A549 (cell line): ENCODE data around the gene VBP1.

Experiments
- CTCF ChIP-seq: fragments of >200 bp; sonication (Bioruptor Twin); formaldehyde crosslinking; IDR thresholded peaks from 3 replicates; pipeline ENCODE4 v1.5.1; 2016
- RFX5 ChIP-seq: fragments of 450-650 bp; IDR thresholded peaks from 2 replicates; pipeline ENCODE4 v1.7.1; 2014; ENCODE audit warnings: antibody characterized with exemption, mild to moderate bottlenecking, moderate library complexity
- TP53 ChIP-seq: fragments of 250-450 bp; sonication (Bioruptor Pico); IDR thresholded peaks from 2 replicates; pipeline ENCODE4 v1.5.0; 2021; ENCODE audit warnings: mild to moderate bottlenecking, moderate library complexity

DNA sequence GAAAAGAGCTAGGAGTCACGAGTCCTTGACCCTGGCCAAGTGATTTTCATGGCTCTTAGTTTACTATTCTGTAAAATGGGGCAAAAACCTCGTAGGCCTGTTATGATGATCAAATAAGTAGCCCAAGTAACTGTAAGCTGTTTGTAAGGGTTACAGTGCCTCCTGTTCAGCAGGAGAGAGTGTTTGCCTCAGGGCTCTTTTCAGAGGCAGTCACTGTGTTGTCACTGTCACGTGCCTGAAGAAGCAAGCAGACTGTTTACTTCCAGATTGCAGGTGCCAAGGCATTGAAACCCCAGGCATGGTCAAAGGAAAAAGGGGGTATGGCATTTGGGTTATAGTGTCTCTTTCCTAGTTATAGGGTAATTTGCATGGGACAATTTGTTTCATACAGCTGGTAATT lies 43.5 kb downstream of the VBP1 start:
- TF ChIP-seq CTCF (no peak), TP53 (no peak), RFX5 (no peak)
